Activated CD8-positive, alpha-beta memory T cell treated with anti-CD3 and anti-CD28 coated beads for 4 hours (primary cell): ENCODE results near the gene PCGF3.
"Not testable (repeated sequence)": the region's sequence is repeated elsewhere in the genome, so short reads cannot be mapped to it uniquely, and the experiment has no call there.

Experiments
- DNase-seq, 2 donors: peaks; one replicate each; pipeline ENCODE4 v3.0.0-alpha.2; 2020; ENCODE audit warnings: low read depth in 2 of 2

The PCGF3 gene

GRCh38 chr4:723751-724530, 18.3 kb downstream of the PCGF3 start:
- no peak for DNase-seq

- DNase-seq: no peak
These were observed 20.0 kb downstream of the PCGF3 start for GRCh38 chr4:725391-726234.

- no peak for DNase-seq
These were observed 20.7 kb downstream of the PCGF3 start for GRCh38 chr4:726235-726787.

- DNase-seq: no peak
These were observed 21.2 kb downstream of the PCGF3 start for GRCh38 chr4:726838-727237.

GRCh38 chr4:727576-727975, 21.9 kb downstream of the PCGF3 start:
- no peak for DNase-seq

- no peak for DNase-seq
These were observed 24.0 kb downstream of the PCGF3 start for GRCh38 chr4:729336-730315.

- no peak for DNase-seq
These were observed 24.9 kb downstream of the PCGF3 start for GRCh38 chr4:730511-730910.

- not testable (repeated sequence) for DNase-seq
These were observed 25.6 kb downstream of the PCGF3 start for GRCh38 chr4:730946-731904.

GRCh38 chr4:731954-732353, 26.3 kb downstream of the PCGF3 start:
- DNase-seq: not testable (repeated sequence)

GRCh38 chr4:732486-732885, 26.9 kb downstream of the PCGF3 start:
- no peak for DNase-seq

GRCh38 chr4:732911-733630, 27.4 kb downstream of the PCGF3 start:
- DNase-seq: no peak

GRCh38 chr4:733631-733980, 28.0 kb downstream of the PCGF3 start:
- DNase-seq: no peak

GRCh38 chr4:734075-734474, 28.4 kb downstream of the PCGF3 start:
- no peak for DNase-seq

- DNase-seq: no peak
These were observed 29.3 kb downstream of the PCGF3 start for GRCh38 chr4:734951-735350.

- no peak for DNase-seq
These were observed 30.0 kb downstream of the PCGF3 start for GRCh38 chr4:735583-735982.

- DNase-seq: not testable (repeated sequence)
These were observed 30.9 kb downstream of the PCGF3 start for GRCh38 chr4:736561-736960.

GRCh38 chr4:738781-739280, 33.2 kb downstream of the PCGF3 start:
- DNase-seq: no peak

- no peak for DNase-seq
These were observed 33.9 kb downstream of the PCGF3 start for GRCh38 chr4:739569-739968.

- no peak for DNase-seq
These were observed 34.4 kb downstream of the PCGF3 start for GRCh38 chr4:740011-740410.
